Sigmoid colon (tissue), 4 donors: ENCODE data around the gene STRN4.
A peak's percentile ranks its signal among the peaks of the same experiment; 100 is the strongest.

Experiments
- CTCF ChIP-seq, 4 experiments: fragments of 450-650 bp in 3 of 4; fragments of 200-600 bp in 1 of 4; IDR thresholded peaks; one replicate each; pipeline ENCODE4 v1.5.1; 2016 to 2019; ENCODE audit warnings: antibody characterized with exemption in 4 of 4, mild to moderate bottlenecking in 3 of 4, moderate library complexity in 2 of 4
- EP300 ChIP-seq, 4 donors: sonication (generic); formaldehyde crosslinking; IDR thresholded peaks; one replicate each; pipeline ENCODE4 v1.6.1; 2017; ENCODE audit warnings: antibody characterized with exemption in 4 of 4
- POLR2A ChIP-seq, 2 donors: fragments of 450-650 bp; IDR thresholded peaks; one replicate each; pipeline ENCODE4 v1.6.1; 2016; ENCODE audit warnings: antibody characterized with exemption in 2 of 2, mild to moderate bottlenecking in 2 of 2, moderate library complexity in 2 of 2
- POLR2AphosphoS5 ChIP-seq, 4 donors: sonication (generic); formaldehyde crosslinking; IDR thresholded peaks; one replicate each; pipeline ENCODE4 v1.6.1; 2017; ENCODE audit warnings: antibody characterized with exemption in 4 of 4

DNA sequence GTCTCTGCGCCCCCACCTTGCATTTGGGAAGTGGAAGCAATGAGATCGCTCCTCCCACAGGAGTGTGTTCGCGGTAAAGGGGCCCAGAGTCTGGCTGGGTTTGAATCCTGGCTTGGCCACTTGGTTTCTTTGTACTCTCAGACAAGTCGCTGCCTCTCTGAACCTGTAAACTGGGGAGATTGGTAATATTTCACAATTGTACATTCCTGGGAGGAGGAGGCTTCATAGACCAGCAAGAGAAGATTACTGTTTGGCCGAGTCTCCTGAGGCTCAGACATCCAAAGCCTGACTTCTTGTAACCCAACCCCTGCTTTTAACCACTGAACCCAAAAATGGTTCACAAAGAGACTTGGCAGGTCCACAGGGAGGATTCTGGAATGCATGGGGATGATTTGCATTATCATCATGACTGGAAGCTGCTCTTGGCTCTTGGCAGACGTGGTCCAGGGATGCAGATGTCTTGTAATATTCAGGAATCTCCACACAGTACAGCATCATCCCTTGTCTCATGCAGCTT is 13.6 kb upstream of the STRN4 start:
- TF ChIP-seq POLR2A (IDR thresholded peaks at IDR 0.05) (no peak), CTCF (IDR thresholded peaks at IDR 0.05) (no peak), POLR2AphosphoS5 (IDR thresholded peaks at IDR 0.05) (peak in 3 of 4 donors; percentile 38 to 71 (median 58)), EP300 (IDR thresholded peaks at IDR 0.05) (peak in 1 of 4 donors; percentile 56)
